H1 (cell line): ENCODE measurements around the gene ZFP3. TPM values are rescaled to one million over a fixed set of nuclear protein-coding genes. Genes with fewer than 3 reads are reported as not detected.

ENCODE experiments used
- BCL11A ChIP-seq, 2 experiments: IDR thresholded peaks; one replicate each; pipeline ENCODE4 v1.6.1; 2011; ENCODE audit warnings: low read depth in 2 of 2, low read length in 2 of 2, mild to moderate bottlenecking in 2 of 2
- GTF2F1 ChIP-seq: IDR thresholded peaks from 2 replicates; pipeline ENCODE4 v1.6.1; 2012; ENCODE audit warnings: low read depth, low read length, improper control_type of control experiment, borderline replicate concordance
- HDAC2 ChIP-seq, 2 experiments: fragments of 300-600 bp in 1 of 2; sonication (generic) in 1 of 2; IDR thresholded peaks; 2 replicates each; pipeline ENCODE4 v1.6.1; 2011 to 2012; ENCODE audit warnings: low read depth in 2 of 2, low read length in 2 of 2, mild to moderate bottlenecking in 2 of 2, moderate library complexity in 2 of 2, borderline replicate concordance in 1 of 2, inconsistent platforms in 1 of 2
- MAFK ChIP-seq: IDR thresholded peaks from 2 replicates; pipeline ENCODE4 v1.6.1; 2012; ENCODE audit warnings: low read depth, mild to moderate bottlenecking, improper control_type of control experiment, low read length
- polyA plus RNA-seq, 7 experiments: library from polyadenylated mRNA; depleted of rRNA in 3 of 7; stranded (reverse) in 5 of 7; unstranded in 2 of 7; fragments of >200 nt in 5 of 7; fragments of 200-250 nt in 2 of 7; gene quantifications; 1 replicate in 5 of 7; 2 replicates in 1 of 7; 4 replicates in 1 of 7; pipeline versions ENCODE4 v1.2.1 to v1.2.3, GENCODE V29; 2011 to 2013; ENCODE audit warnings: missing spikeins in 2 of 7, mixed read lengths in 2 of 7
- total RNA-seq: library from RNA; stranded (reverse); fragmentation: NEBNext Ultra II Directional; extraction: Animal tissue kit (Norgen Biotek cat#: 25700); gene quantifications from 2 replicates; pipeline ENCODE4 v1.2.1, GENCODE V29; 2021
- TF ChIP-seq, protein P1 (sequence below): fragments of 300-600 bp; sonication (generic); IDR thresholded peaks from 2 replicates; pipeline ENCODE4 v1.7.1; 2012; ENCODE audit warnings: low read length, moderate library complexity, mild to moderate bottlenecking, inconsistent platforms; ENCODE audit not compliant: insufficient replicate concordance

ZFP3 gene
- total and polyA plus RNA-seq, 2 of the 8 experiments (the other 6 are each of a cell fraction or from before 2014, with no cell fraction given), result 0.15 to 0.44 TPM

DNA sequence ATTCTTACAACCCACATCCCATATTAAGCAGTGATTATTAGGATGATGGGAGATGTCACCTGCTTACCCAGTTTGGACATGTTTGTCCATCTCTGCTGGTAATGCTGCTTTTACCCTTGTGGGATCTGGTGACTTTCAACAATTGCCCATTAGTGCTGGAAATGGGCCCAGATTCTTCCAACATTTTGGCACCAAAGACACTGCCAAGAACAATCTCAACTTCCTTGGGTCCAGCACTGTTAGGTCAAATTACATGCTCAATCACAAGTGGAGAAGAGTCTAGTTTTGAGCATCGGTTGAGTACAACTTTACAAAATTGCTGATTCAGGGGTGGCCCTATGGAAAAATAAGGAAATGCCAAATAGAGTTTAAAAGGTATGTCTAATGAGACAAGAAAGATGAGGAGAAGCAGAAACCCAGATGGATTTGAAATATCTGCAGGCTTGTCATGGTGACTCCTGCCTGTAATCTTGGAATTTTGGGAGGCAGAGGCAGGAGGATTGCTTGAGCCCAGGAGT, 13.0 kb upstream of the ZFP3 start (continued):
- TF ChIP-seq, protein P1, sequence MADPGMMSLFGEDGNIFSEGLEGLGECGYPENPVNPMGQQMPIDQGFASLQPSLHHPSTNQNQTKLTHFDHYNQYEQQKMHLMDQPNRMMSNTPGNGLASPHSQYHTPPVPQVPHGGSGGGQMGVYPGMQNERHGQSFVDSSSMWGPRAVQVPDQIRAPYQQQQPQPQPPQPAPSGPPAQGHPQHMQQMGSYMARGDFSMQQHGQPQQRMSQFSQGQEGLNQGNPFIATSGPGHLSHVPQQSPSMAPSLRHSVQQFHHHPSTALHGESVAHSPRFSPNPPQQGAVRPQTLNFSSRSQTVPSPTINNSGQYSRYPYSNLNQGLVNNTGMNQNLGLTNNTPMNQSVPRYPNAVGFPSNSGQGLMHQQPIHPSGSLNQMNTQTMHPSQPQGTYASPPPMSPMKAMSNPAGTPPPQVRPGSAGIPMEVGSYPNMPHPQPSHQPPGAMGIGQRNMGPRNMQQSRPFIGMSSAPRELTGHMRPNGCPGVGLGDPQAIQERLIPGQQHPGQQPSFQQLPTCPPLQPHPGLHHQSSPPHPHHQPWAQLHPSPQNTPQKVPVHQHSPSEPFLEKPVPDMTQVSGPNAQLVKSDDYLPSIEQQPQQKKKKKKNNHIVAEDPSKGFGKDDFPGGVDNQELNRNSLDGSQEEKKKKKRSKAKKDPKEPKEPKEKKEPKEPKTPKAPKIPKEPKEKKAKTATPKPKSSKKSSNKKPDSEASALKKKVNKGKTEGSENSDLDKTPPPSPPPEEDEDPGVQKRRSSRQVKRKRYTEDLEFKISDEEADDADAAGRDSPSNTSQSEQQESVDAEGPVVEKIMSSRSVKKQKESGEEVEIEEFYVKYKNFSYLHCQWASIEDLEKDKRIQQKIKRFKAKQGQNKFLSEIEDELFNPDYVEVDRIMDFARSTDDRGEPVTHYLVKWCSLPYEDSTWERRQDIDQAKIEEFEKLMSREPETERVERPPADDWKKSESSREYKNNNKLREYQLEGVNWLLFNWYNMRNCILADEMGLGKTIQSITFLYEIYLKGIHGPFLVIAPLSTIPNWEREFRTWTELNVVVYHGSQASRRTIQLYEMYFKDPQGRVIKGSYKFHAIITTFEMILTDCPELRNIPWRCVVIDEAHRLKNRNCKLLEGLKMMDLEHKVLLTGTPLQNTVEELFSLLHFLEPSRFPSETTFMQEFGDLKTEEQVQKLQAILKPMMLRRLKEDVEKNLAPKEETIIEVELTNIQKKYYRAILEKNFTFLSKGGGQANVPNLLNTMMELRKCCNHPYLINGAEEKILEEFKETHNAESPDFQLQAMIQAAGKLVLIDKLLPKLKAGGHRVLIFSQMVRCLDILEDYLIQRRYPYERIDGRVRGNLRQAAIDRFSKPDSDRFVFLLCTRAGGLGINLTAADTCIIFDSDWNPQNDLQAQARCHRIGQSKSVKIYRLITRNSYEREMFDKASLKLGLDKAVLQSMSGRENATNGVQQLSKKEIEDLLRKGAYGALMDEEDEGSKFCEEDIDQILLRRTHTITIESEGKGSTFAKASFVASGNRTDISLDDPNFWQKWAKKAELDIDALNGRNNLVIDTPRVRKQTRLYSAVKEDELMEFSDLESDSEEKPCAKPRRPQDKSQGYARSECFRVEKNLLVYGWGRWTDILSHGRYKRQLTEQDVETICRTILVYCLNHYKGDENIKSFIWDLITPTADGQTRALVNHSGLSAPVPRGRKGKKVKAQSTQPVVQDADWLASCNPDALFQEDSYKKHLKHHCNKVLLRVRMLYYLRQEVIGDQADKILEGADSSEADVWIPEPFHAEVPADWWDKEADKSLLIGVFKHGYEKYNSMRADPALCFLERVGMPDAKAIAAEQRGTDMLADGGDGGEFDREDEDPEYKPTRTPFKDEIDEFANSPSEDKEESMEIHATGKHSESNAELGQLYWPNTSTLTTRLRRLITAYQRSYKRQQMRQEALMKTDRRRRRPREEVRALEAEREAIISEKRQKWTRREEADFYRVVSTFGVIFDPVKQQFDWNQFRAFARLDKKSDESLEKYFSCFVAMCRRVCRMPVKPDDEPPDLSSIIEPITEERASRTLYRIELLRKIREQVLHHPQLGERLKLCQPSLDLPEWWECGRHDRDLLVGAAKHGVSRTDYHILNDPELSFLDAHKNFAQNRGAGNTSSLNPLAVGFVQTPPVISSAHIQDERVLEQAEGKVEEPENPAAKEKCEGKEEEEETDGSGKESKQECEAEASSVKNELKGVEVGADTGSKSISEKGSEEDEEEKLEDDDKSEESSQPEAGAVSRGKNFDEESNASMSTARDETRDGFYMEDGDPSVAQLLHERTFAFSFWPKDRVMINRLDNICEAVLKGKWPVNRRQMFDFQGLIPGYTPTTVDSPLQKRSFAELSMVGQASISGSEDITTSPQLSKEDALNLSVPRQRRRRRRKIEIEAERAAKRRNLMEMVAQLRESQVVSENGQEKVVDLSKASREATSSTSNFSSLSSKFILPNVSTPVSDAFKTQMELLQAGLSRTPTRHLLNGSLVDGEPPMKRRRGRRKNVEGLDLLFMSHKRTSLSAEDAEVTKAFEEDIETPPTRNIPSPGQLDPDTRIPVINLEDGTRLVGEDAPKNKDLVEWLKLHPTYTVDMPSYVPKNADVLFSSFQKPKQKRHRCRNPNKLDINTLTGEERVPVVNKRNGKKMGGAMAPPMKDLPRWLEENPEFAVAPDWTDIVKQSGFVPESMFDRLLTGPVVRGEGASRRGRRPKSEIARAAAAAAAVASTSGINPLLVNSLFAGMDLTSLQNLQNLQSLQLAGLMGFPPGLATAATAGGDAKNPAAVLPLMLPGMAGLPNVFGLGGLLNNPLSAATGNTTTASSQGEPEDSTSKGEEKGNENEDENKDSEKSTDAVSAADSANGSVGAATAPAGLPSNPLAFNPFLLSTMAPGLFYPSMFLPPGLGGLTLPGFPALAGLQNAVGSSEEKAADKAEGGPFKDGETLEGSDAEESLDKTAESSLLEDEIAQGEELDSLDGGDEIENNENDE, result no peak
- TF ChIP-seq GTF2F1 (no peak), MAFK (no peak), BCL11A (IDR thresholded peaks at IDR 0.05; ENCODE audit: low read depth in 2 of 2, low read length in 2 of 2) (no peak), HDAC2 (IDR thresholded peaks at IDR 0.05; ENCODE audit: borderline replicate concordance in 1 of 2, low read depth in 2 of 2, low read length in 2 of 2) (no peak)
